ENCODE data around the gene SUMO3.

GRCh38 chr21:44758141-44758561 is 59.7 kb downstream of the SUMO3 start:
- TF ChIP-seq CTCF (conservative IDR thresholded peaks at IDR 0.05; ENCODE audit: low read length) (no peak), EZH2phosphoT487 (IDR thresholded peaks at IDR 0.05; ENCODE audit: borderline replicate concordance, low read depth, low read length) (no peak)
